CD4-positive, alpha-beta memory T cell (primary cell): Measurements from ENCODE around the gene ALCAM. TPM values are rescaled to one million over a fixed set of nuclear protein-coding genes. Genes with fewer than 3 reads are reported as not detected.
"Not testable (repeated sequence)": the region's sequence is repeated elsewhere in the genome, so short reads cannot be mapped to it uniquely, and the experiment has no call there.

Experiments
- CTCF ChIA-PET: fragments of 350-600 bp; sonication (Branson Sonifier 250); formaldehyde crosslinking; loops from one replicate; lab custom pipeline; 2021; ENCODE audit warnings: inconsistent platforms; ENCODE audit not compliant: partially characterized antibody; lab: Charles Lee
- POLR2A ChIA-PET: fragments of 350-600 bp; sonication (Branson Sonifier 250); formaldehyde crosslinking; loops from one replicate; lab custom pipeline; 2021; ENCODE audit not compliant: partially characterized antibody; lab: Charles Lee
- DNase-seq, 5 donors: peaks; one replicate each; pipeline versions ENCODE4 v3.0.0 to v3.0.0-alpha.2; 2020 to 2022; ENCODE audit warnings: mixed read lengths in 1 of 5
- H3K27ac ChIP-seq: one replicate; pipeline ENCODE4 v1.7.0; 2013; ENCODE audit warnings: low read depth, low read length
- H3K27me3 ChIP-seq: 2 replicates; pipeline ENCODE4 v1.7.0; 2013; ENCODE audit warnings: mild to moderate bottlenecking, low read length, moderate library complexity; ENCODE audit not compliant: insufficient read depth
- H3K36me3 ChIP-seq: 2 replicates; pipeline ENCODE4 v1.7.0; 2013; ENCODE audit warnings: mild to moderate bottlenecking, low read length, moderate library complexity; ENCODE audit not compliant: insufficient read depth
- H3K4me1 ChIP-seq: 2 replicates; pipeline ENCODE4 v1.7.0; 2013; ENCODE audit warnings: mild to moderate bottlenecking, low read length, moderate library complexity; ENCODE audit not compliant: insufficient read depth
- H3K4me3 ChIP-seq, 2 donors: one replicate each; pipeline ENCODE4 v1.7.0; 2013; ENCODE audit warnings: low read length in 2 of 2, mild to moderate bottlenecking in 1 of 2
- H3K9me3 ChIP-seq, 2 donors: one replicate each; pipeline ENCODE4 v1.7.0; 2013; ENCODE audit warnings: low read length in 2 of 2, control low read depth in 1 of 2; ENCODE audit not compliant: control insufficient read depth in 1 of 2
- H3K27ac Mint-ChIP-seq, 7 donors: one replicate each; pipeline ENCODE4 v1.8.0; 2020 to 2021; ENCODE audit warnings: mixed read lengths in 7 of 7, mild to moderate bottlenecking in 6 of 7, inconsistent platforms in 3 of 7, moderate library complexity in 3 of 7
- H3K27me3 Mint-ChIP-seq, 2 donors: one replicate each; pipeline ENCODE4 v1.8.0; 2020 to 2021; ENCODE audit warnings: mixed read lengths in 2 of 2
- H3K36me3 Mint-ChIP-seq, 2 donors: one replicate each; pipeline ENCODE4 v1.8.0; 2020 to 2021; ENCODE audit warnings: mixed read lengths in 2 of 2, inconsistent platforms in 1 of 2, mild to moderate bottlenecking in 1 of 2
- H3K4me1 Mint-ChIP-seq, 4 donors: one replicate each; pipeline ENCODE4 v1.8.0; 2020 to 2021; ENCODE audit warnings: mixed read lengths in 4 of 4, mild to moderate bottlenecking in 1 of 4
- H3K4me3 Mint-ChIP-seq, 8 donors: one replicate each; pipeline ENCODE4 v1.8.0; 2020 to 2021; ENCODE audit warnings: mixed read lengths in 8 of 8, mild to moderate bottlenecking in 7 of 8, moderate library complexity in 6 of 8, inconsistent platforms in 3 of 8
- H3K9me3 Mint-ChIP-seq, 8 donors: one replicate each; pipeline ENCODE4 v1.8.0; 2020 to 2021; ENCODE audit warnings: mixed read lengths in 8 of 8, mild to moderate bottlenecking in 5 of 8, inconsistent platforms in 3 of 8, moderate library complexity in 1 of 8
- intact Hi-C: fragments of 100-400 bp; cut with micrococcal nuclease; formaldehyde crosslinking; loops from one replicate; pipeline ENCODE4 v1.15.1; 2023
- polyA plus RNA-seq, 2 donors: library from polyadenylated mRNA; unstranded; fragments of 300-500 nt; fragmentation: Illumina TruSeq; gene quantifications; one replicate each; pipeline ENCODE4 v1.2.3, GENCODE V29; 2021
- total RNA-seq, 2 experiments: library from RNA; stranded (reverse); gene quantifications; one replicate each; pipeline ENCODE4 v1.2.3, GENCODE V29; 2021

ALCAM gene
- total and polyA plus RNA-seq, 4 experiments from 2014 or later: 5.5 to 10.6 (median 8.6) TPM

DNA sequence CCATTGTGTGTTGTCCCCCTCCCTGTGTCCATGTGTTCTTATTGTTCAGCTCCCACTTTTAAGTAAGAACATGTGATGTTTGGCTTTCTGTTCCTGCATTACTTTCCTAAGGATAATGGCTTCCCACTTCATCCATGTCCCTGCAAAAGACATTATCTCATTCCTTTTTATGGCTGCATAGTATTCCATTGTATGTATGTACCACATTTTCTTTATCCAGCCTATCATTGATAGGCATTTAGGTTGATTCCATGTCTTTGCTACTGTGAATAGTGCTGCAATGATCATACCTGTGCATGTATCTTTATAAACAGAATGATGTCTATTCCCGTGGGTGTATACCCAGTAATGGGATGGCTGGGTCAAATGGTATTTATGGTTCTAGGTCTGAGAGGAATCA is 23.1 kb downstream of the ALCAM start:
- intact Hi-C loops, H3K4me1 ChIP-seq, H3K27me3 ChIP-seq, H3K4me3 Mint-ChIP-seq, H3K9me3 ChIP-seq, H3K27ac ChIP-seq, H3K27me3 Mint-ChIP-seq, H3K4me1 Mint-ChIP-seq, H3K4me3 ChIP-seq, POLR2A ChIA-PET, H3K36me3 ChIP-seq, DNase-seq: not testable (repeated sequence)
- peak overlapping the region in 1 of 7 donors; percentile 7 for H3K27ac Mint-ChIP-seq
- H3K9me3 Mint-ChIP-seq: peaks cover 0 to 34% (median 27%) of the 10 kb centered on the region in 8 donors
- CTCF ChIA-PET: interaction anchor here (1.0 kb wide), 1 partner anchor 19 kb away, joined by 3 read pairs; no protein-coding TSS in a partner anchor
- peaks cover 12 to 23% of the 10 kb centered on the region in 2 donors for H3K36me3 Mint-ChIP-seq

- H3K9me3 Mint-ChIP-seq: peaks cover 0 to 34% (median 27%) of the 10 kb centered on the region in 8 donors
- POLR2A ChIA-PET, H3K4me1 ChIP-seq, DNase-seq, CTCF ChIA-PET, H3K4me3 ChIP-seq, H3K36me3 ChIP-seq, H3K27me3 Mint-ChIP-seq, H3K27ac ChIP-seq, H3K4me3 Mint-ChIP-seq, H3K9me3 ChIP-seq, H3K27me3 ChIP-seq, intact Hi-C loops, H3K27ac Mint-ChIP-seq, H3K4me1 Mint-ChIP-seq: not testable (repeated sequence)
- peaks cover 12 to 27% of the 10 kb centered on the region in 2 donors for H3K36me3 Mint-ChIP-seq
Measured at GRCh38 chr3:105392598-105392997, 25.9 kb downstream of the ALCAM start.

DNA sequence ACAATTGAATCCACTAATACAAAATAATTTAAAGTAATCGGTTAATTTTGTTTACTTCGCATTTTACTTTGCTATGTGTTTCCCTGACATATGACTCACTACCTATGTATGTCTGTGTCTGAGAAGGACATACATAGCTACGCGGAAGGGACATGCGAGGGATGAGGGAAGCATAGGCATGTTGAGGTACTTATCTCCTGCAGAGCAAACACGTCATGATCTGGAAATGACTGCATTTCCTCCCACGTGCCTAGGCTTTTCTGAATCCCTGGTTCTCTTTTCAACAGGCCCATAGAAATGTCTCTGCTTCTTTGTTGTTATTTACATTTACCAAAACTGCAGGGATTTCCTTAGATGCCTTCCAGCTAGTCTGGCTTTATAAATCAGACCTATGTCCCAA is 27.5 kb downstream of the ALCAM start:
- H3K27ac Mint-ChIP-seq: no peak overlapping the region
- H3K4me1 ChIP-seq: no peaks in the 10 kb centered on the region
- H3K4me1 Mint-ChIP-seq: no peaks in the 10 kb centered on the region
- no peak overlapping the region for H3K27ac ChIP-seq
- peaks cover 12 to 27% of the 10 kb centered on the region in 2 donors for H3K36me3 Mint-ChIP-seq
- H3K27me3 Mint-ChIP-seq: no peaks in the 10 kb centered on the region
- CTCF ChIA-PET: interaction anchor here (0.5 kb wide), 1 partner anchor 63 kb away, joined by 3 read pairs; no protein-coding TSS in a partner anchor
- DNase-seq: no peak
- H3K4me3 Mint-ChIP-seq: no peak overlapping the region
- H3K9me3 Mint-ChIP-seq: peaks cover 0 to 34% (median 26%) of the 10 kb centered on the region in 8 donors
- intact Hi-C loops: no loop called here
- H3K36me3 ChIP-seq: no peaks in the 10 kb centered on the region
- H3K27me3 ChIP-seq: no peaks in the 10 kb centered on the region
- POLR2A ChIA-PET: no interaction called here
- no peak overlapping the region for H3K4me3 ChIP-seq
- H3K9me3 ChIP-seq: peaks cover 0 to 4% of the 10 kb centered on the region in 2 donors

- no peaks in the 10 kb centered on the region for H3K36me3 ChIP-seq
- no peaks in the 10 kb centered on the region for H3K27me3 Mint-ChIP-seq
- no peak overlapping the region for H3K4me3 ChIP-seq
- no peak overlapping the region for H3K27ac Mint-ChIP-seq
- peaks cover 0 to 9% (median 3%) of the 10 kb centered on the region in 8 donors for H3K9me3 Mint-ChIP-seq
- no peaks in the 10 kb centered on the region for H3K9me3 ChIP-seq
- ChIA-PET POLR2A (no interaction called here), CTCF (no interaction called here)
- no peaks in the 10 kb centered on the region for H3K4me1 ChIP-seq
- H3K36me3 Mint-ChIP-seq: peaks cover 5 to 9% of the 10 kb centered on the region in 2 donors
- H3K4me1 Mint-ChIP-seq: no peaks in the 10 kb centered on the region
- no peaks in the 10 kb centered on the region for H3K27me3 ChIP-seq
- no peak overlapping the region for H3K4me3 Mint-ChIP-seq
- no peak for DNase-seq
- no peak overlapping the region for H3K27ac ChIP-seq
- intact Hi-C loops: no loop called here
Measured at GRCh38 chr3:105397974-105398373, 31.3 kb downstream of the ALCAM start.

GRCh38 chr3:105398437-105398836 is 31.7 kb downstream of the ALCAM start:
- ChIA-PET POLR2A (no interaction called here), CTCF (no interaction called here)
- peaks cover 5 to 13% of the 10 kb centered on the region in 2 donors for H3K36me3 Mint-ChIP-seq
- no peak overlapping the region for H3K4me3 Mint-ChIP-seq
- H3K4me1 Mint-ChIP-seq: no peaks in the 10 kb centered on the region
- no peak overlapping the region for H3K4me3 ChIP-seq
- peaks cover 0 to 7% (median 3%) of the 10 kb centered on the region in 8 donors for H3K9me3 Mint-ChIP-seq
- intact Hi-C loops: no loop called here
- H3K27ac Mint-ChIP-seq: no peak overlapping the region
- H3K9me3 ChIP-seq: no peaks in the 10 kb centered on the region
- no peaks in the 10 kb centered on the region for H3K27me3 ChIP-seq
- H3K27me3 Mint-ChIP-seq: no peaks in the 10 kb centered on the region
- DNase-seq: no peak
- H3K4me1 ChIP-seq: no peaks in the 10 kb centered on the region
- no peak overlapping the region for H3K27ac ChIP-seq
- no peaks in the 10 kb centered on the region for H3K36me3 ChIP-seq

GRCh38 chr3:105399062-105399461 is 32.4 kb downstream of the ALCAM start:
- CTCF ChIA-PET: no interaction called here
- Mint-ChIP-seq H3K36me3 (peaks cover 9 to 15% of the 10 kb centered on the region in 2 donors), H3K4me3 (no peak overlapping the region), H3K9me3 (peaks cover 0 to 13% (median 8%) of the 10 kb centered on the region in 8 donors), H3K27me3 (no peaks in the 10 kb centered on the region), H3K27ac (no peak overlapping the region), H3K4me1 (no peaks in the 10 kb centered on the region)
- no peaks in the 10 kb centered on the region for H3K9me3 ChIP-seq
- no peaks in the 10 kb centered on the region for H3K27me3 ChIP-seq
- H3K4me1 ChIP-seq: no peaks in the 10 kb centered on the region
- POLR2A ChIA-PET: no interaction called here
- intact Hi-C loops: no loop called here
- no peak overlapping the region for H3K27ac ChIP-seq
- H3K36me3 ChIP-seq: no peaks in the 10 kb centered on the region
- no peak overlapping the region for H3K4me3 ChIP-seq
- DNase-seq: no peak

DNA sequence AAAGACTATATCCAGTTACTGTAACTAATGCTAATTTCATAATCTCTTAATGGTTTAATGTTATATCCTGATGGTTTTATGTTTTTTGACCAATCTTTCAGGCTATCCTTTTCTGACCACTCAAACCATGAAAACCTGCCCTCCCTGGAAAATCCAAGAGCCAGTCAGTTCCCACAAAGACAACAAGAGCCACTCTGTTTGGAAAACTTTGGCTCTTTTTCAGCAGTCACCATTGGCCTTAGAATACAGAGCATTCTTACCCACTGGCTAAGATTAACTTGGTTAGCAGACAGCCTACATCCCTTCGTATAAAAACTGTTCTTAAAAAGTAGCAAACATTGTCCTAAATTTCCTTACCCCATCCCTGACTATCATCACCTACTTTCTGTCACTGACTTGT is 32.9 kb downstream of the ALCAM start:
- intact Hi-C loops: no loop called here
- H3K36me3 ChIP-seq: no peaks in the 10 kb centered on the region
- ChIA-PET POLR2A (no interaction called here), CTCF (no interaction called here)
- no peaks in the 10 kb centered on the region for H3K9me3 ChIP-seq
- H3K27ac ChIP-seq: no peak overlapping the region
- H3K4me1 ChIP-seq: no peaks in the 10 kb centered on the region
- DNase-seq: no peak
- no peak overlapping the region for H3K4me3 ChIP-seq
- Mint-ChIP-seq H3K27me3 (no peaks in the 10 kb centered on the region), H3K4me3 (no peak overlapping the region), H3K9me3 (peaks cover 0 to 14% (median 8%) of the 10 kb centered on the region in 8 donors), H3K4me1 (no peaks in the 10 kb centered on the region), H3K36me3 (peaks cover 9 to 15% of the 10 kb centered on the region in 2 donors), H3K27ac (no peak overlapping the region)
- no peaks in the 10 kb centered on the region for H3K27me3 ChIP-seq

DNA sequence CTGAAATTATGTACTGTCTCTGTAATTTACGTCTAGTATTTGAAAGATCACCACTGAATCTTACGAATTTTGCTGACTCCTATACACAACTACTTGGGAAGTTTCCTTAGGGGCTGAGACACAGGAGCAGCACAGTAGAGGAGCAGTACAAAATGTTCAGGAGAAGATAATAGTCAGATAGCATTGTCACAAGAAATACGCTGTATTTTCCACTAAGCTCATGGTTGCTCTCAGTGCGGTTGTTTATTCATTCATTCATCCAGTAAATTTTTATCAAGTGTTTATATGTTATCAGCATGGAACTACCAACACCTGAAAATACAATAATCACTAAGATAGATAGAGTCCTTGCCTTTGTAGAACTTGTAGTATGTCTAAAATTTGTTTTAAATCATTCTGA is 34.5 kb downstream of the ALCAM start:
- Histone ChIP-seq H3K27ac (no peak overlapping the region), H3K4me1 (no peaks in the 10 kb centered on the region), H3K4me3 (no peak overlapping the region), H3K36me3 (no peaks in the 10 kb centered on the region), H3K9me3 (no peaks in the 10 kb centered on the region), H3K27me3 (no peaks in the 10 kb centered on the region)
- intact Hi-C loops: no loop called here
- Mint-ChIP-seq H3K4me3 (no peak overlapping the region), H3K9me3 (peaks cover 0 to 17% (median 9%) of the 10 kb centered on the region in 8 donors), H3K27ac (no peak overlapping the region), H3K27me3 (no peaks in the 10 kb centered on the region), H3K36me3 (peaks cover 9 to 12% of the 10 kb centered on the region in 2 donors), H3K4me1 (no peaks in the 10 kb centered on the region)
- ChIA-PET POLR2A (no interaction called here), CTCF (no interaction called here)
- DNase-seq: no peak
